SK-N-DZ (cell line): Measurements from ENCODE around the gene WFDC9.
"Not testable (repeated sequence)": the region's sequence is repeated elsewhere in the genome, so short reads cannot be mapped to it uniquely, and the experiment has no call there.

Source experiments
- DNase-seq: peaks from one replicate; pipeline ENCODE4 v3.0.0-alpha.2; 2015; ENCODE audit warnings: low spot score
- small RNA-seq, 2 experiments: library from RNA; depleted of rRNA; stranded (forward); fragments of <200 nt; gene quantifications; one replicate each; pipeline ENCODE3, GENCODE V24; 2014

The WFDC9 gene

DNA sequence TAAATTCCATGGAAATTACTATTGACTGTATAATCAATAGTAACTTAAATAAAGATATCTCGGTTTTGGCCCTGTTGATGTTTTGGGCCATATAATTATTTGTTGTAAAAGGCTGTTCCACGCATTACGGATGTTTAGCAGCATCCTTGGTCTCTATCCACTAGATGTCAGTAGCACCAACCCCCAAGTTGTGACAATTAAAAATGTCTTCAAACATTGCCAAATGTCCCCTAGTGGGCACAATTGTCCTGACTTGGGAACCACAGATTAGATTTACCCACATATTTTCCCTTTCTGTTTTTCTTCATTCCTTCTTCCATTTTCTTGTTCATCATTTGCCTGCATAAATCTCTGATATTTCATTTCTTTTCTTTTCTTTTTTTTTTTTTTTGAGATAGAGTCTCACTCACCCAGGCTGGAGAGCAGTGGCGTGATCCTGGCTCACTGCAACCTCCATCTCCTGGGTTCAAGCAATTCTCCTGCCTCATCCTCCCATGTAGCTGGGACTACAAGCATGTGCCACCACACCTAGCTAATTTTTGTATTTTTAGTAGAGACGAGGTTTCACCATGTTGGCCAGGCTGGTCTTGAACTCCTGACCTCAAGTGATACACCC, 38.4 kb downstream of the WFDC9 start:
- peak; percentile 49 for DNase-seq

DNA sequence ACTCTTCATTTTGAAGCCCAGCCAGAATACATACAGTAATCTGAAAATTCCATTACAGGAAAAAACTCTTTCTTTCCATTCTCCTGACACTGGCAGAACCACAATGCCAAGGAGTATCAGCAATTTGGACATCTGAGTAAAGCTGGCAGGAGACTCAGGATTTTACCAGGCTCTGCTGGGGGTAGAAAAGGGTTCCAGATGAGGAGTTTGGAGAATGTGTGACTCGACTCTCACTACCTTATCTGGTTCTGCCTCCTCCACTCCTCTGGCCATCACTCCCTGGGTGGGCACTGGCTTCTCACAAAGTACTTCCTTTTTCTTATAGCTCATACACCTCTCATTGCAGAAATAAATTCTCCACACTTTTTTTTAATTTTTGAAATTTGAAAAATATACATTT, 41.4 kb downstream of the WFDC9 start:
- DNase-seq = no peak

DNA sequence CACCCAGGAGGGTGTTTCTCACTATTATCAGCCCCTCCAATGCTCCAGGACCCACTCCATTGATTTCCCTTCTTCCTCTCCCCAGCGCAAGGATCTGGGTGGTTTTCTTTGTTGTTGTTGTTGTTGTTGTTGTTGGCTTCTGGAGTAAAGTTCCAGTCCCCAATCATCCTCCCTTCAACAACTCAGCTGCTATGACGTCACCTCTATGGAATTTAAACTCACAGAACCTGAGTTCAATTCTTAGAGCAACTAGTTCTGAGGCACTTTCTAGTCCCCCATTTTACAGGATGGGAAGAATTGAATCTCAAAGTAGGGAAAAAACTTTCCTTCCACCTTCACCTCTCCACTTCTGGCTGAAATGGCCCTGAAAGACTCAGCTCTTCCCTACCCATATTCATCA, 42.3 kb downstream of the WFDC9 start:
- no peak for DNase-seq

DNA sequence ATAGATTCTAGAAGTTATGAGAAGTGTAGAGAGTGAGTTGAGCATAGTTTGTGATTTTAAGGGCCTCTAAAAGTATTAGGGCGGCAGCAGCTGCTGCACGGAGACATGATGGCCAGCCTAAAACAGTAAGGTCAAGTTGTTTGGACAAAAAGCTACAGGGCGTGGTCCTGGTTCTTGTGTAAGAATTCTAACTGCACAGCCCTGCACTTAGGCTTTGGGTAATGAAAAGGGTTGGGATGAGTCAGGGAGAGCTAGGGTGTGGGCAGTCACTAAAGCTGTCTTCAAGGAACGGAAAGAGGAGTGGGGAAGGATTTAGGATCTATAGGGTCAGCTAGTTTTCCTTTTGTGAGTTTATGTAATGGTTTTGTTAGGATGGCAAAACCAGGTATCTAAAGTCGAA, 45.1 kb downstream of the WFDC9 start:
- DNase-seq = not testable (repeated sequence)

DNA sequence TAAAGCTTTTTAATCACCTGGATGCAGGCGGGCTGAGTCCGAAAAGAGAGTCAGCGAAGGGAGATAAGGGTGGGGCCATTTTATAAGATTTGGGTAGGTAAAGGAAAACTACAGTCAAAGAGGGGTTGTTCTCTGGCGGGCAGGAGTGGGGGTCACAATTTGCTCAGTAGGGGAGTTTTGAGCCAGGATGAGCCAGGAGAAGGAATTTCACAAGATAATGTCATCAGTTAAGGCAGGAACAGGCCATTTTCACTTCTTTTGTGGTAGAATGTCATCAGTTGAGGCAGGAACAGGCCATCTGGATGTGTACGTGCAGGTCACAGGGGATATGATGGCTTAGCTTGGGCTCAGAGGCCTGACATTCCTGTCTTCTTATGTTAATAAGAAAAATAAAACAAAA, 46.8 kb downstream of the WFDC9 start:
- not testable (repeated sequence) for DNase-seq

DNA sequence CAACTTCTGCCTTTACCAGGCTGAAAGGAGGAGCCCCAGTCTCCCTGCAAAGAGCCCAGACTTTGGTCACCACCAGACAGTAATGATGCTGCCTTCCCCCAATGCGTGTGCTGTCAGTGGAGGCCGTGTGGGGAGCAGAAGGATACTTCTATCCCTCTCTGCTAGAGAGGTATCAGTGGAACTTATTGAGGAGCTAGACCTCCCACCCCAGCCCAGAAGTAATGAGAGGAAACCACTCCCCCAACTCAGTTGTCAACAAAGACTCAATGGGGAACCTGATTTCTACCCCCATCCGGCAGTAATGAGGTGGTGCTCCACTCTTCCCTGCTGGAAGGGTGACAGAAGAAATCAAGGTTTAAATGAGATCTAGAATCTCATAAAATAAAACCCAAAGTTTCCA, 47.6 kb downstream of the WFDC9 start:
- no peak for DNase-seq

DNA sequence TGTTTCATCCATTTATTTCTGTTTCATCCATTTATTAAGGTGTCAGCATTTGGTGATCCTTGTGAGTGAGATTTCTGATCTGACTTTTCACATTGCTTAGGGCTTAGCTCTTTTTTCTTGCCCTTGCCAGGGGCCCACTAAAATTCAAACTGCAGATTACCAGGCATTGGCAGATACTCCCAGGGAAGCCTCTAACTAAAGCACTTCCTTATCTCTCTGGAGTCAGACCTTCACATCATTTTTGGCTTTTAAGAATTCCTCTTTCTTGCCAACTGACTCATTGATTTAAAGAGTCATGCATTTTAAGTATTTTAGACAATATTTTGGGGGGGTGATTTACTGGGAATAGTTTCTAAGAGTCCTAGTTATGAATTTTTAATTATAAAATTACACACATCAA, 49.4 kb downstream of the WFDC9 start:
- DNase-seq = no peak

DNA sequence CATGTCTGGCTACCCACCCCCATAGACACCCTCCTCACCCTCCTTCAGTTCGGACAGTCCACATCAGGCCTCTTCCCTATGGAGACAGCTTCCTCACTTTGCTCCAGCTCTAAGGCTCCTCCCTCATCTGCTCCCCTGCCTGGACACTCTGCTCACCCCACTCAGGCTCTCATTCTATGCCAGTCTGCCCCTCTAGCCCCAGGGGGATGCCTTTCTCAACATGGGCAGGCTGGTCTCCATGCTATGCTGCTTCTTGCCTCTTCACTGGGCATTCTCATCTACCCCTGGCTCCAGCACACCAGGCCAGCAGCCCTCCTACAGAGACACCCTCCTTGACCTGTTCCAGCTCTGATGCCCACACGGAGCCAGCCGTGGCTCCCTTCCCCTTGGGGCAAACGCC, 51.9 kb downstream of the WFDC9 start, which contains the start of gene WFDC8:
WFDC8 (minus strand) TSS at position 101 of the 400 bp plus-strand sequence; CDS start at position 64, 37 bp downstream.
- no peak for DNase-seq

DNA sequence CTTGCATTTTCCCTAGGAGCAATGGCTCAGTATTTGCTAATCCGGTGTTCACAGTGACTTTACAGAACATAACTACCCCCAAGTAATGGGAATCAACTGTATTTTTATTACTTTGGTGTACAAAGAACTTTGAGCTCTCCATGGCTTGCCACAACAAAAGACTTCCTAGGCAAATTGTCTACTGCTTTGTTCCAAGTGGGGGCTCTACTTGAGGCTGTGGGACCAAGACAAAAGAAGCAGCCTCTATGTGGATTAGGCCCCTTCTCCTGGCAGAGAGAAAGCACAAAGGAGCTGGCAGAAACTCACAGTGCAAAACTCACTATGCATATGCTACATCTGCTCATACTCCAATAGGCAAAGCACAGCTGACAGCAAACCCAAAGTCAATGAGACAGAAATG, 52.9 kb downstream of the WFDC9 start:
- DNase-seq = no peak

DNA sequence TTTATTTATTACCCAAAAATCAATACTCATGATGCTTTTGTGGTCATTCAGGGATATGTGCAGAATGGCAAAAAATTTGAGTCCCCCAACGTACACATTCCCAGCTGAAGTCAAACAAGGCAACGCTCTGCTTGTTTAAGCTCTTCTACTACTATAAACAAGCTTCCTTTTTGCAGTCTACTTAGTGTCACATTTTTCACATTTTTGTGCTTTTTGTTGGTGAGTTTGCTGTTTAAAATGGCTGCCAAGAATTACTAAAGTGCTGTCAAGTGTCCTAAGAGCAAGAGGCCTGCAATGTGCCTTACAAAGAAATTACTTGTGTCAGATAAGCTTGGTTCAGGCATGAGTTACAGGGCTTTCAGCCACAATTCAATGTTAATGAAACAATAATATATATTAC, 54.1 kb downstream of the WFDC9 start:
- DNase-seq = no peak

DNA sequence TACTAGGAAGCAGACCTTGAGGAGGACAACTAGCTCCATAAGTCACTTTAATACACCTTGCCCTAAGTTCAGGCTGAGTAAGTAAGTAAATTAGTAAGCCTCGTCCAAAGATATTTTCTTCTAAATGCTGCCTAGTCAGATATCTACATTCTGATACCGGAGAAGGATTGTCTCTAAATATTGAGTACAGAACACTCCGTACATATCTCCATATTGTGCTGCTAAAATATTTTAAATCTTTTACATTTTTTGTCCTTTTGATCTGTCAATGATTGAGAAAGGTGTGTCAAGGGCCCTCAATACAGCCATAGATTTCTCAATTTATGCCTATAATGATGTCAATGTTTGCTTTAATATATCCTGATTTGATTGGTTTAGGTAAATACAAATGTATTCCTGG, 55.2 kb downstream of the WFDC9 start:
- no peak for DNase-seq

DNA sequence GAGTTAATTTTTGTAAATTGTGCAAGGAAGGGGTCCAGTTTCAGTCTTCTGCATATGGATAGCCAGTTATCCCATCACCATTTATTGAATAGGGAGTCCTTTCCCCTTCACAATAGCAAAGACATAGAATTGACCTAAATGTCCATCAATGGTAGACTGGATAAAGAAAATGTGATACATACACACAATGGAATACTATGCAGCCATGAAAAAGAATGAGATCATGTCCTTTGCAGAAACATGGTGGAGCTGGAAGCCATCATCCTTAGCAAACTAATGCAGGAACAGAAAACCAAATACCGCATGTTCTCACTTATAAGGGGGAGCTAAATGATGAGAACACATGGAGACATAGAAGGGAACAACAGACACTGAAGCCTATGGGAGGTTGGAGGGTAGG, 61.4 kb downstream of the WFDC9 start:
- not testable (repeated sequence) for DNase-seq

DNA sequence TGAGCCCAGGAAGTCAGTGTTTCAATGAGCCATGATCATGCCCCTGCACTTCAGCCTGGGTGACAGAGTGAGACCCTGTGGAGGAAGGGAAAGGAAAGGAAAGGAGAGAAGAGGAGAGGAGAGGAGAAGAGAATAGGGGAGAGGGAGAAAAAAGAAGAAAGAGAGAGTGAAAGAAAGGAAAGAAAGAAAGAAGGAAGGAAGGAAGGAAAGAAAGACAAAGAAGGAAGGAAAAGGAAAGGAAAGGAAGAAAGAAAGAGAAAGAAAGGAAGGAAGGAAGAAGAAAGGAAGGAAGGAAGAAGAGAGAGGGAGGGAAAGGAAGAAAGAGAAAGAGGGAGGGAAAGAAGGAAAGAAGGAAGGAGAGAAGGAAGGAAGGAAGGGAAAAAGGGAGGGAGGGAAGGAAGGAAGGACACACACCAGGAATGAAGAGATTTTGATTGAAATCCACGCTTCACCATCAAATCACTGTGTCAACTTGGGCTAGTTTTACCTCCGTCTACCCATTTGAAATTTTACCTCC, 66.3 kb downstream of the WFDC9 start:
- DNase-seq = no peak

Small RNA genes lying within 50 kb of the gene (small RNA-seq; reads per million reads assigned to genes)
- gene RNA5SP485 = 0 to 0.03 reads per million in 2 experiments
